HEK293 (cell line): ENCODE results near the gene PRKG1.

Source experiments
- CTCF ChIP-seq: fragments of 450-650 bp; formaldehyde crosslinking; IDR thresholded peaks from 2 replicates; pipeline ENCODE4 v1.5.1; 2016; ENCODE audit warnings: missing biosample characterization, missing genetic modification characterization
- GLI2 ChIP-seq: fragments of 450-650 bp; formaldehyde crosslinking; IDR thresholded peaks from 2 replicates; pipeline ENCODE4; 2017; ENCODE audit warnings: missing biosample characterization, missing genetic modification characterization, low read depth, borderline replicate concordance
- SCRT1 ChIP-seq: fragments of 450-650 bp; formaldehyde crosslinking; IDR thresholded peaks from 2 replicates; pipeline ENCODE4 v1.5.1; 2016; ENCODE audit warnings: missing biosample characterization, missing genetic modification characterization, borderline replicate concordance
- YY1 ChIP-seq: fragments of 450-650 bp; formaldehyde crosslinking; IDR thresholded peaks from 2 replicates; pipeline ENCODE4 v1.5.1; 2018; ENCODE audit warnings: missing biosample characterization, missing genetic modification characterization
- ZBTB1 ChIP-seq: fragments of 450-650 bp; formaldehyde crosslinking; IDR thresholded peaks from 2 replicates; pipeline ENCODE4 v1.5.1; 2016; ENCODE audit warnings: missing biosample characterization, missing genetic modification characterization
- ZEB2 ChIP-seq: fragments of 450-650 bp; formaldehyde crosslinking; IDR thresholded peaks from 2 replicates; pipeline ENCODE4 v1.5.1; 2016; ENCODE audit warnings: missing biosample characterization, missing genetic modification characterization
- ZNF114 ChIP-seq: fragments of 450-650 bp; formaldehyde crosslinking; IDR thresholded peaks from 2 replicates; pipeline ENCODE4 v1.5.0; 2017; ENCODE audit warnings: missing biosample characterization, missing genetic modification characterization
- ZNF121 ChIP-seq: fragments of 450-650 bp; formaldehyde crosslinking; IDR thresholded peaks from 2 replicates; pipeline ENCODE4 v1.5.1; 2016; ENCODE audit warnings: missing biosample characterization, missing genetic modification characterization
- ZNF184 ChIP-seq: fragments of 450-650 bp; IDR thresholded peaks from 2 replicates; pipeline ENCODE4 v1.5.1; 2018; ENCODE audit warnings: missing biosample characterization, mild to moderate bottlenecking, missing genetic modification characterization
- ZNF501 ChIP-seq: fragments of 450-650 bp; formaldehyde crosslinking; IDR thresholded peaks from 2 replicates; pipeline ENCODE4 v1.5.1; 2016; ENCODE audit warnings: missing biosample characterization, missing genetic modification characterization
- ZNF510 ChIP-seq: fragments of 450-650 bp; formaldehyde crosslinking; IDR thresholded peaks from 2 replicates; pipeline ENCODE4 v1.5.1; 2018; ENCODE audit warnings: mild to moderate bottlenecking, missing genetic modification characterization, missing biosample characterization; ENCODE audit not compliant: insufficient replicate concordance
- ZNF792 ChIP-seq: fragments of 450-650 bp; formaldehyde crosslinking; IDR thresholded peaks from 2 replicates; pipeline ENCODE4 v1.5.1; 2016; ENCODE audit warnings: missing biosample characterization, missing genetic modification characterization

DNA sequence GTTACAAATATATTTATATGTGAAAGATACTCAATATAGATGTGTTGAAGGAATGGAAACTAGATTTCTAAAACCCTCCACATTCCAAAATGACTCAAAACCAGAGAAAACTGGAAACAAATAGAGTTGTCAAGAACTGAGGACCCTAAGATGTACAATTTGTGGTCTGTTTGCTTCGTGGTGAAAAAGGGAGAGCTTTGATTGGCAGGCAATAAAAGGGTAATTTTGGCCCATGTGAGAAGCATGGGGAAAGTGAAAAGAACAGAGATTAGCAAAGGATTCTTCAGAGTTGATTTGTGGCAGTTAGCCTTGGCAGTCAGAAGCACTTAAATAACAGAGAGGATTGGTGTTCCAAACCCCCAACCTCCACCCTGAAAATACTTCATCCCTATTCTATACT lies 1202.7 kb downstream of the PRKG1 start:
- TF ChIP-seq SCRT1 (no peak), CTCF (no peak), YY1 (no peak), ZEB2 (tag by site-specific recombination) (no peak), ZNF114 (tag by site-specific recombination) (no peak), ZNF184 (tag by site-specific recombination) (no peak), ZBTB1 (tag by site-specific recombination) (no peak), ZNF510 (tag by site-specific recombination) (no peak), ZNF792 (tag by site-specific recombination) (no peak), ZNF121 (tag by site-specific recombination) (no peak), ZNF501 (tag by site-specific recombination) (no peak), GLI2 (tag by site-specific recombination) (no peak)
